ENCODE results near the gene PDE10A.

DNA sequence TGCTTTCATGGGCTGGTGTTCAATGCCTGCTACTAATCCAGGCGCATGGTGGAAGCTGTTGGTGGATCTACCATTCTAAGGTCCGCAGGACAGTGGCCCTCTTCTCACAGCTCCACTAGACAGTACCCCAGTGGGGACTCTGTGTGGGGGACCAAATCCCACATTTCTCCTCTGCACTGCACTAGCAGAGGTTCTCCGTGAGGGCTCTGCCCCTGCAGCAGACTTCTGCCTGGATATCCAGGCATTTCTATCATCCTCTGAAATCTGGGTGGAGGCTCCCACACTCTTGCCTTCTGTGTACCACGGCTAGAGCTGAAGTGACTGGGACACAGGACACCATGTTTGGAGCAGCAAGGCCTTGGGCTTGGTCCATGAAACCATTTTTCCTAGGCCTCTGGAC is 219.6 kb downstream of the PDE10A start:
- TF ChIP-seq, protein P1, sequence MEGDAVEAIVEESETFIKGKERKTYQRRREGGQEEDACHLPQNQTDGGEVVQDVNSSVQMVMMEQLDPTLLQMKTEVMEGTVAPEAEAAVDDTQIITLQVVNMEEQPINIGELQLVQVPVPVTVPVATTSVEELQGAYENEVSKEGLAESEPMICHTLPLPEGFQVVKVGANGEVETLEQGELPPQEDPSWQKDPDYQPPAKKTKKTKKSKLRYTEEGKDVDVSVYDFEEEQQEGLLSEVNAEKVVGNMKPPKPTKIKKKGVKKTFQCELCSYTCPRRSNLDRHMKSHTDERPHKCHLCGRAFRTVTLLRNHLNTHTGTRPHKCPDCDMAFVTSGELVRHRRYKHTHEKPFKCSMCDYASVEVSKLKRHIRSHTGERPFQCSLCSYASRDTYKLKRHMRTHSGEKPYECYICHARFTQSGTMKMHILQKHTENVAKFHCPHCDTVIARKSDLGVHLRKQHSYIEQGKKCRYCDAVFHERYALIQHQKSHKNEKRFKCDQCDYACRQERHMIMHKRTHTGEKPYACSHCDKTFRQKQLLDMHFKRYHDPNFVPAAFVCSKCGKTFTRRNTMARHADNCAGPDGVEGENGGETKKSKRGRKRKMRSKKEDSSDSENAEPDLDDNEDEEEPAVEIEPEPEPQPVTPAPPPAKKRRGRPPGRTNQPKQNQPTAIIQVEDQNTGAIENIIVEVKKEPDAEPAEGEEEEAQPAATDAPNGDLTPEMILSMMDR (conservative IDR thresholded peaks at IDR 0.05), result no peak
- TF ChIP-seq ZFX (IDR thresholded peaks at IDR 0.05), result no peak
